CD14-positive monocyte (primary cell): ENCODE measurements around the gene HPS5. TPM values are rescaled to one million over a fixed set of nuclear protein-coding genes. Genes with fewer than 3 reads are reported as not detected.

Experiments
- DNase-seq, 3 donors: peaks; one replicate each; pipeline ENCODE4 v3.0.0-alpha.2; 2011 to 2022
- H2AFZ ChIP-seq: 2 replicates; pipeline ENCODE4 v1.6.0; 2012; ENCODE audit warnings: mild to moderate bottlenecking, low read depth, low read length, inconsistent platforms; ENCODE audit not compliant: insufficient read depth, poor library complexity, severe bottlenecking
- H3K27ac ChIP-seq, 2 donors: 1 replicate in 1 of 2; 2 replicates in 1 of 2; pipeline ENCODE4 v1.5.1; 2012 to 2013; ENCODE audit warnings: low read length in 2 of 2, control low read depth in 1 of 2, inconsistent platforms in 1 of 2, low read depth in 1 of 2, mild to moderate bottlenecking in 1 of 2
- H3K27me3 ChIP-seq, 2 donors: one replicate each; pipeline versions ENCODE4 v1.6.0 to v1.6.1; 2011 to 2013; ENCODE audit warnings: low read length in 2 of 2; ENCODE audit not compliant: control insufficient read depth in 2 of 2, insufficient read depth in 2 of 2
- H3K36me3 ChIP-seq, 2 donors: replicated peaks in 1 of 2; 1 replicate in 1 of 2; 2 replicates in 1 of 2; pipeline versions ENCODE4 v1.5.1 to v1.6.1; 2012 to 2013; ENCODE audit warnings: low read length in 2 of 2, control low read depth in 1 of 2, inconsistent platforms in 1 of 2, mild to moderate bottlenecking in 1 of 2; ENCODE audit not compliant: insufficient read depth in 2 of 2, control insufficient read depth in 1 of 2
- H3K4me1 ChIP-seq, 2 donors: 1 replicate in 1 of 2; 2 replicates in 1 of 2; pipeline versions ENCODE4 v1.5.1 to v1.6.1; 2012 to 2013; ENCODE audit warnings: low read length in 2 of 2, control low read depth in 1 of 2, inconsistent platforms in 1 of 2, mild to moderate bottlenecking in 1 of 2, moderate library complexity in 1 of 2; ENCODE audit not compliant: insufficient read depth in 2 of 2, control insufficient read depth in 1 of 2
- H3K4me2 ChIP-seq: replicated peaks from 2 replicates; pipeline ENCODE3; 2012; ENCODE audit warnings: low read length, moderate library complexity, mild to moderate bottlenecking; ENCODE audit not compliant: poor library complexity, severe bottlenecking; ENCODE audit errors: extremely low read depth
- H3K4me3 ChIP-seq, 3 experiments: fragments of 200-600 bp in 1 of 3; sonication (generic) in 1 of 3; replicated peaks in 1 of 3; 1 replicate in 2 of 3; 2 replicates in 1 of 3; pipeline ENCODE4 v1.5.1; 2011 to 2013; ENCODE audit warnings: low read length in 3 of 3, mild to moderate bottlenecking in 3 of 3, control low read depth in 2 of 3, low read depth in 2 of 3, inconsistent platforms in 1 of 3, moderate library complexity in 1 of 3
- H3K79me2 ChIP-seq: 2 replicates; pipeline ENCODE4 v1.6.0; 2012; ENCODE audit warnings: mild to moderate bottlenecking, control low read depth, inconsistent platforms, low read length, moderate library complexity; ENCODE audit not compliant: insufficient read depth
- H3K9ac ChIP-seq: 2 replicates; pipeline ENCODE4 v1.6.0; 2017; ENCODE audit warnings: low read length, mild to moderate bottlenecking; ENCODE audit not compliant: insufficient read depth, poor library complexity, severe bottlenecking
- H3K9me3 ChIP-seq, 2 donors: replicated peaks in 1 of 2; 1 replicate in 1 of 2; 2 replicates in 1 of 2; pipeline versions ENCODE4 v1.5.1 to v1.6.1; 2012 to 2013; ENCODE audit warnings: low read length in 2 of 2, control low read depth in 1 of 2; ENCODE audit not compliant: control insufficient read depth in 1 of 2, insufficient read depth in 1 of 2
- H4K20me1 ChIP-seq: 2 replicates; pipeline ENCODE4 v1.6.0; 2012; ENCODE audit warnings: mild to moderate bottlenecking, low read length, control low read depth, moderate library complexity; ENCODE audit not compliant: insufficient read depth
- H3K27ac Mint-ChIP-seq, 7 donors: one replicate each; pipeline ENCODE4 v1.8.0; 2020; ENCODE audit warnings: mild to moderate bottlenecking in 7 of 7, mixed read lengths in 7 of 7, moderate library complexity in 6 of 7, inconsistent platforms in 2 of 7
- H3K27me3 Mint-ChIP-seq, 3 donors: one replicate each; pipeline ENCODE4 v1.8.0; 2021 to 2022; ENCODE audit warnings: low read depth in 3 of 3, mild to moderate bottlenecking in 3 of 3, mixed read lengths in 3 of 3, moderate library complexity in 3 of 3, inconsistent platforms in 1 of 3
- H3K36me3 Mint-ChIP-seq, 2 donors: one replicate each; pipeline ENCODE4 v1.8.0; 2020; ENCODE audit warnings: mixed read lengths in 2 of 2, inconsistent platforms in 1 of 2, mild to moderate bottlenecking in 1 of 2
- H3K4me1 Mint-ChIP-seq: one replicate; pipeline ENCODE4 v1.8.0; 2020; ENCODE audit warnings: mild to moderate bottlenecking, mixed read lengths
- H3K4me3 Mint-ChIP-seq, 2 donors: one replicate each; pipeline ENCODE4 v1.8.0; 2020; ENCODE audit warnings: mild to moderate bottlenecking in 2 of 2, mixed read lengths in 2 of 2, moderate library complexity in 1 of 2
- H3K9me3 Mint-ChIP-seq, 7 donors: one replicate each; pipeline ENCODE4 v1.8.0; 2020 to 2022; ENCODE audit warnings: mixed read lengths in 7 of 7, mild to moderate bottlenecking in 6 of 7, moderate library complexity in 6 of 7, inconsistent platforms in 2 of 7
- WGBS: methylation state at CpG from one replicate; pipeline ENCODE4 v1.1.5; 2013; ENCODE audit warnings: missing lambda C conversion rate; ENCODE audit not compliant: insufficient coverage; 5-methylcytosine and 5-hydroxymethylcytosine counted together
- intact Hi-C, 2 donors: fragments of 100-400 bp; cut with micrococcal nuclease; formaldehyde crosslinking; loops; one replicate each; pipeline versions ENCODE4 v1.15.0 to v1.15.1; 2023
- polyA plus RNA-seq, 3 donors: library from polyadenylated mRNA; depleted of rRNA in 1 of 3; unstranded in 2 of 3; stranded (reverse) in 1 of 3; fragments of 300-500 nt in 2 of 3; fragments of >200 nt in 1 of 3; fragmentation: Illumina TruSeq in 2 of 3; gene quantifications; 1 replicate in 2 of 3; 2 replicates in 1 of 3; pipeline ENCODE4 v1.2.3, GENCODE V29; 2012 to 2021
- TF ChIP-seq, protein P1 (sequence below): fragments of 200-600 bp; IDR thresholded peaks from one replicate; pipeline ENCODE4 v1.8.0; 2022; ENCODE audit warnings: antibody characterized with exemption, mild to moderate bottlenecking

Gene HPS5
- polyA plus RNA-seq, 3 donors = 11.4 to 17.7 (median 12.9) TPM

DNA sequence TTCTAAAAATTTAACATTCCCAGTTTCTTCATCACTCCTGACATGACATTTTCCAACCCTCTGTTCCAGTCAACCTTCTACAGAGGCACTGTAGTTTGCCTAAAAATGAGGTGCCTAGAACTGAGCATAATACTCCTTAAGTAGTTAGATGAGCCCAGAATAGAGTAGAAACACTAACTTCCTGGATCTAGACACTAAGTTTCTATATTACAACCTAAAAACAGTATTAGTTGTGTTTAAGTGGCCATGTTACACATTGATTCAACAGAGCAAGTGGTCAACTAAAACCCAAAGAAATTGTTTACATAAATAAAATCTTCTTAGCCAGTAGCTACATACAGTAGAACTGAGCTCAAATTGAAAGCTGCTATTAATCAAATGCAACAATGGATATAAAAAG is 1.3 kb downstream of the HPS5 start:
- DNase-seq = no peak
- TF ChIP-seq, protein P1, sequence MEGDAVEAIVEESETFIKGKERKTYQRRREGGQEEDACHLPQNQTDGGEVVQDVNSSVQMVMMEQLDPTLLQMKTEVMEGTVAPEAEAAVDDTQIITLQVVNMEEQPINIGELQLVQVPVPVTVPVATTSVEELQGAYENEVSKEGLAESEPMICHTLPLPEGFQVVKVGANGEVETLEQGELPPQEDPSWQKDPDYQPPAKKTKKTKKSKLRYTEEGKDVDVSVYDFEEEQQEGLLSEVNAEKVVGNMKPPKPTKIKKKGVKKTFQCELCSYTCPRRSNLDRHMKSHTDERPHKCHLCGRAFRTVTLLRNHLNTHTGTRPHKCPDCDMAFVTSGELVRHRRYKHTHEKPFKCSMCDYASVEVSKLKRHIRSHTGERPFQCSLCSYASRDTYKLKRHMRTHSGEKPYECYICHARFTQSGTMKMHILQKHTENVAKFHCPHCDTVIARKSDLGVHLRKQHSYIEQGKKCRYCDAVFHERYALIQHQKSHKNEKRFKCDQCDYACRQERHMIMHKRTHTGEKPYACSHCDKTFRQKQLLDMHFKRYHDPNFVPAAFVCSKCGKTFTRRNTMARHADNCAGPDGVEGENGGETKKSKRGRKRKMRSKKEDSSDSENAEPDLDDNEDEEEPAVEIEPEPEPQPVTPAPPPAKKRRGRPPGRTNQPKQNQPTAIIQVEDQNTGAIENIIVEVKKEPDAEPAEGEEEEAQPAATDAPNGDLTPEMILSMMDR = no peak
- Mint-ChIP-seq H3K27ac (peak overlapping the region in 5 of 7 donors; percentile 57 to 100 (median 83)), H3K36me3 (peaks cover 30% of the 10 kb centered on the region in 2 donors), H3K27me3 (no peaks in the 10 kb centered on the region), H3K9me3 (peaks cover 0 to 4% (median 0%) of the 10 kb centered on the region in 7 donors), H3K4me3 (peak overlapping the region in 1 of 2 donors; percentile 46), H3K4me1 (peaks cover 63% of the 10 kb centered on the region)
- no peak overlapping the region for H3K9ac ChIP-seq
- peak overlapping the region in 1 of 2 donors; percentile 57 for H3K27ac ChIP-seq
- no peaks in the 10 kb centered on the region for H3K9me3 ChIP-seq
- H3K79me2 ChIP-seq = peaks cover 91% of the 10 kb centered on the region
- peak overlapping the region in 1 of 3 experiments; percentile 82 for H3K4me3 ChIP-seq
- no peak overlapping the region for H2AFZ ChIP-seq
- H3K27me3 ChIP-seq = no peaks in the 10 kb centered on the region
- H4K20me1 ChIP-seq = peaks cover 6% of the 10 kb centered on the region
- peak overlapping the region; percentile 77 for H3K4me2 ChIP-seq
- H3K36me3 ChIP-seq = peaks cover 7 to 32% of the 10 kb centered on the region in 2 donors
- H3K4me1 ChIP-seq = peaks cover 35 to 50% of the 10 kb centered on the region in 2 donors
- intact Hi-C loops = loop anchor here (5.0 to 10.0 kb wide), 6 partner anchors 43 to 314 kb away; partner anchors contain the start of genes SAA2 (in 1 of the 2), SPTY2D1 (in 1 of the 2) and TSG101 (in 1 of the 2)

DNA sequence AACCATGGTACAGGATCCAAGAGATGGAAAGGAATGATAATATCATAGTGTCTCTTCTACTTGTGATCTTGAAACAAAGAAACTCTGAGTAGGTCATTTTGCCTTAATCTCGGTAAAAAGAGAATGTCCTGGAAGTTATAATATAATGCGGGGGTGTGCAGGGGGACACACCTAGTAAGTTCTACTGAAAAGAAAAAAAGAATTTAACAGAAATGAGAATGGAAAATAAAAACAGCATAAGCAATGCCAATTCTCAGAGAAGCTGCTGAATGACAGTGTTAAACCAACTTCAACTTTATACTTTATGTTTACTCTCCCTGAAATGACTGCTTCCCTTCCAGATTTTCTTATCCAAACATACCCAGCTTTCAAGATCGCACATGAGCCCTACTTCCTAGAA is 2.0 kb downstream of the HPS5 start:
- peaks cover 35 to 53% of the 10 kb centered on the region in 2 donors for H3K4me1 ChIP-seq

More for the DNA sequence above, 2.0 kb downstream of the HPS5 start:
- H3K27me3 ChIP-seq = no peaks in the 10 kb centered on the region
- peaks cover 7 to 27% of the 10 kb centered on the region in 2 donors for H3K36me3 ChIP-seq
- H3K27me3 Mint-ChIP-seq = no peaks in the 10 kb centered on the region
- peaks cover 0 to 4% (median 0%) of the 10 kb centered on the region in 7 donors for H3K9me3 Mint-ChIP-seq
- 93% methylated on average over 2 of the region's 3 CpGs for WGBS
- H3K9ac ChIP-seq = no peak overlapping the region
- H3K36me3 Mint-ChIP-seq = peaks cover 24% of the 10 kb centered on the region in 2 donors
- no peak overlapping the region for H3K4me3 Mint-ChIP-seq
- no peak overlapping the region for H3K4me3 ChIP-seq
- peak overlapping the region in 1 of 2 donors; percentile 57 for H3K27ac ChIP-seq
- no peak overlapping the region for H3K4me2 ChIP-seq
- H4K20me1 ChIP-seq = peaks cover 1% of the 10 kb centered on the region
- DNase-seq = no peak
- peaks cover 62% of the 10 kb centered on the region for H3K4me1 Mint-ChIP-seq
- peaks cover 91% of the 10 kb centered on the region for H3K79me2 ChIP-seq
- TF ChIP-seq, protein P1 = no peak
- H2AFZ ChIP-seq = no peak overlapping the region
- H3K9me3 ChIP-seq = no peaks in the 10 kb centered on the region
- intact Hi-C loops = loop anchor here (5.0 to 10.0 kb wide), 6 partner anchors 43 to 315 kb away; partner anchors contain the start of genes SAA2 (in 1 of the 2), SPTY2D1 (in 1 of the 2) and TSG101 (in 1 of the 2)
- peak overlapping the region in 4 of 7 donors; percentile 37 to 100 (median 70) for H3K27ac Mint-ChIP-seq
